GM23338 (cell line): ENCODE data around the gene CTF1. TPM values are rescaled to one million over a fixed set of nuclear protein-coding genes. Genes with fewer than 3 reads are reported as not detected.

Source experiments
- ATAC-seq: fragments of 200-7000 bp; cut with Tn5 transposase; 3 replicates; pipeline ENCODE4 v1.9.1; 2020
- DNase-seq: peaks from one replicate; pipeline ENCODE4 v3.0.0-alpha.2; 2015; ENCODE audit warnings: low spot score
- H2AFZ ChIP-seq: fragments of 200-600 bp; sonication (generic); 2 replicates; pipeline ENCODE4 v1.8.0; 2016; ENCODE audit warnings: antibody characterized with exemption, mild to moderate bottlenecking, moderate library complexity
- H3F3A ChIP-seq: fragments of 200-600 bp; sonication (generic); replicated peaks from 2 replicates; pipeline ENCODE4 v1.8.0; 2017; ENCODE audit warnings: antibody characterized with exemption, mixed run types, low read depth
- H3K27ac ChIP-seq: fragments of 200-600 bp; sonication (generic); 2 replicates; pipeline ENCODE4 v1.6.1; 2016; ENCODE audit warnings: low read depth
- H3K27me3 ChIP-seq: fragments of 200-600 bp; sonication (generic); 2 replicates; pipeline ENCODE4 v1.8.0; 2016; ENCODE audit warnings: mild to moderate bottlenecking, mixed run types, moderate library complexity; ENCODE audit not compliant: insufficient read depth
- H3K36me3 ChIP-seq: fragments of 200-600 bp; sonication (generic); 2 replicates; pipeline ENCODE4 v1.8.0; 2016; ENCODE audit warnings: mild to moderate bottlenecking; ENCODE audit not compliant: insufficient read depth
- H3K4me1 ChIP-seq: fragments of 200-600 bp; sonication (generic); 2 replicates; pipeline ENCODE4 v1.8.0; 2016; ENCODE audit warnings: mild to moderate bottlenecking, moderate library complexity; ENCODE audit not compliant: insufficient read depth
- H3K4me2 ChIP-seq: fragments of 200-600 bp; sonication (generic); 2 replicates; pipeline ENCODE4 v1.7.1; 2017; ENCODE audit warnings: mixed run types
- H3K4me3 ChIP-seq: fragments of 200-600 bp; sonication (generic); 2 replicates; pipeline ENCODE4 v1.6.1; 2016; ENCODE audit warnings: mixed run types
- H3K79me2 ChIP-seq: fragments of 200-600 bp; sonication (generic); replicated peaks from 2 replicates; pipeline ENCODE4 v1.8.0; 2017; ENCODE audit warnings: mild to moderate bottlenecking; ENCODE audit not compliant: insufficient read depth
- H3K9me2 ChIP-seq: fragments of 200-600 bp; sonication (generic); 2 replicates; pipeline ENCODE4 v1.8.0; 2017; ENCODE audit not compliant: insufficient read depth
- H4K20me1 ChIP-seq: fragments of 200-600 bp; sonication (generic); replicated peaks from 2 replicates; pipeline ENCODE4 v1.8.0; 2017; ENCODE audit warnings: mild to moderate bottlenecking; ENCODE audit not compliant: insufficient read depth
- H3K27ac Mint-ChIP-seq: 2 replicates; pipeline ENCODE4 v1.8.0; 2020; ENCODE audit warnings: inconsistent platforms, mild to moderate bottlenecking, moderate library complexity, mixed read lengths
- H3K27me3 Mint-ChIP-seq: 3 replicates; pipeline ENCODE4 v1.8.0; 2022; ENCODE audit warnings: low read depth, mild to moderate bottlenecking, moderate library complexity, mixed read lengths, inconsistent platforms; ENCODE audit not compliant: insufficient read depth, poor library complexity
- H3K36me3 Mint-ChIP-seq: 3 replicates; pipeline ENCODE4 v1.8.0; 2021; ENCODE audit warnings: low read depth, mild to moderate bottlenecking, inconsistent platforms, moderate library complexity, mixed read lengths
- H3K4me1 Mint-ChIP-seq: 3 replicates; pipeline ENCODE4 v1.8.0; 2020; ENCODE audit warnings: mild to moderate bottlenecking, inconsistent platforms, mixed read lengths
- H3K4me3 Mint-ChIP-seq: 3 replicates; pipeline ENCODE4 v1.8.0; 2021; ENCODE audit warnings: moderate library complexity, mild to moderate bottlenecking, inconsistent platforms, mixed read lengths
- H3K9me3 Mint-ChIP-seq: 3 replicates; pipeline ENCODE4 v1.8.0; 2020; ENCODE audit warnings: moderate library complexity, mild to moderate bottlenecking, inconsistent platforms, mixed read lengths
- CREB1 ChIP-seq: fragments of 250-450 bp; sonication (Bioruptor Pico); IDR thresholded peaks from 2 replicates; pipeline ENCODE4 v1.5.0; 2020; ENCODE audit warnings: low read depth, mild to moderate bottlenecking, moderate library complexity
- ETS1 ChIP-seq: IDR thresholded peaks from 2 replicates; pipeline ENCODE4 v1.6.1; 2016; ENCODE audit warnings: antibody characterized with exemption
- EZH2 ChIP-seq: fragments of 200-600 bp; sonication (generic); IDR thresholded peaks from one replicate; pipeline ENCODE4 v1.8.0; 2017; ENCODE audit warnings: antibody characterized with exemption, mild to moderate bottlenecking, low read depth; ENCODE audit not compliant: unreplicated experiment
- EZH2phosphoT487 ChIP-seq: fragments of 200-600 bp; sonication (generic); IDR thresholded peaks from one replicate; pipeline ENCODE4 v1.8.1; 2018; ENCODE audit warnings: antibody characterized with exemption; ENCODE audit not compliant: unreplicated experiment
- JUNB ChIP-seq: IDR thresholded peaks from one replicate; pipeline ENCODE4 v1.6.1; 2016; ENCODE audit warnings: antibody characterized with exemption; ENCODE audit not compliant: unreplicated experiment
- NANOG ChIP-seq: IDR thresholded peaks from 2 replicates; pipeline ENCODE4 v1.6.1; 2016; ENCODE audit warnings: antibody characterized with exemption, borderline replicate concordance
- POLR2AphosphoS5 ChIP-seq: IDR thresholded peaks from 2 replicates; pipeline ENCODE4 v1.6.1; 2016; ENCODE audit warnings: antibody characterized with exemption, low read depth
- STAT1 ChIP-seq: IDR thresholded peaks from one replicate; pipeline ENCODE4 v1.6.1; 2016; ENCODE audit warnings: antibody characterized with exemption; ENCODE audit not compliant: unreplicated experiment
- ZNF114 ChIP-seq: fragments of 250-450 bp; sonication (Bioruptor Pico); IDR thresholded peaks from 2 replicates; pipeline ENCODE4 v1.5.0; 2020; ENCODE audit warnings: mild to moderate bottlenecking, moderate library complexity
- ZNF331 ChIP-seq: fragments of 250-450 bp; sonication (Bioruptor Pico); IDR thresholded peaks from 2 replicates; pipeline ENCODE4 v1.5.0; 2020; ENCODE audit warnings: low read depth, mild to moderate bottlenecking, moderate library complexity
- ZNF462 ChIP-seq: fragments of 250-450 bp; sonication (Bioruptor Pico); IDR thresholded peaks from 2 replicates; pipeline ENCODE4 v1.5.0; 2020; ENCODE audit warnings: mild to moderate bottlenecking, moderate library complexity
- polyA plus RNA-seq: library from polyadenylated mRNA; unstranded; fragments of >200 nt; fragmentation: Nextera tagmentation; extraction: Ambion mirVana; gene quantifications from 2 replicates; pipeline ENCODE4 v1.2.1, GENCODE V29; 2016
- total RNA-seq: library from RNA; depleted of rRNA; stranded (reverse); fragments of >200 nt; shearing (Covaris generic); gene quantifications from 2 replicates; pipeline ENCODE4 v1.2.3, GENCODE V29; 2014
- TF ChIP-seq, protein P1 (sequence below): IDR thresholded peaks from one replicate; pipeline ENCODE4 v1.6.1; 2018; ENCODE audit warnings: antibody characterized with exemption; ENCODE audit not compliant: unreplicated experiment
- TF ChIP-seq, protein P2 (sequence below), 2 experiments: fragments of 200-600 bp in 1 of 2; sonication (generic) in 1 of 2; conservative IDR thresholded peaks; 2 replicates each; pipeline versions ENCODE4 v1.5.1 to v1.6.1; 2016 to 2017; ENCODE audit warnings: antibody characterized with exemption in 2 of 2, low read depth in 2 of 2, mild to moderate bottlenecking in 2 of 2, moderate library complexity in 1 of 2

The CTF1 gene
- total and polyA plus RNA-seq, 2 experiments from 2014 or later, result 0.24 to 0.52 TPM

GRCh38 chr16:30896889-30897733, 697 bp downstream of the CTF1 start:
- Histone ChIP-seq H2AFZ (peak overlapping the region; percentile 95), H3K36me3 (no peaks in the 10 kb centered on the region), H3K27me3 (peaks cover 28% of the 10 kb centered on the region), H3K4me1 (peaks cover 25% of the 10 kb centered on the region), H3K9me2 (no peaks in the 10 kb centered on the region), H3K27ac (peak overlapping the region; percentile 99), H3K79me2 (no peaks in the 10 kb centered on the region), H3K4me3 (peak overlapping the region; percentile 86), H3K4me2 (peak overlapping the region; percentile 94), H4K20me1 (no peaks in the 10 kb centered on the region), H3F3A (peaks cover 28% of the 10 kb centered on the region)
- Mint-ChIP-seq H3K27me3 (peaks cover 22% of the 10 kb centered on the region), H3K9me3 (no peaks in the 10 kb centered on the region), H3K4me3 (peak overlapping the region; percentile 92), H3K36me3 (peaks cover 2% of the 10 kb centered on the region; the same call in 1 of the 3 replicates), H3K27ac (peak overlapping the region; percentile 99), H3K4me1 (peaks cover 26% of the 10 kb centered on the region)
- peak; percentile 50 for ATAC-seq
- TF ChIP-seq, protein P1, sequence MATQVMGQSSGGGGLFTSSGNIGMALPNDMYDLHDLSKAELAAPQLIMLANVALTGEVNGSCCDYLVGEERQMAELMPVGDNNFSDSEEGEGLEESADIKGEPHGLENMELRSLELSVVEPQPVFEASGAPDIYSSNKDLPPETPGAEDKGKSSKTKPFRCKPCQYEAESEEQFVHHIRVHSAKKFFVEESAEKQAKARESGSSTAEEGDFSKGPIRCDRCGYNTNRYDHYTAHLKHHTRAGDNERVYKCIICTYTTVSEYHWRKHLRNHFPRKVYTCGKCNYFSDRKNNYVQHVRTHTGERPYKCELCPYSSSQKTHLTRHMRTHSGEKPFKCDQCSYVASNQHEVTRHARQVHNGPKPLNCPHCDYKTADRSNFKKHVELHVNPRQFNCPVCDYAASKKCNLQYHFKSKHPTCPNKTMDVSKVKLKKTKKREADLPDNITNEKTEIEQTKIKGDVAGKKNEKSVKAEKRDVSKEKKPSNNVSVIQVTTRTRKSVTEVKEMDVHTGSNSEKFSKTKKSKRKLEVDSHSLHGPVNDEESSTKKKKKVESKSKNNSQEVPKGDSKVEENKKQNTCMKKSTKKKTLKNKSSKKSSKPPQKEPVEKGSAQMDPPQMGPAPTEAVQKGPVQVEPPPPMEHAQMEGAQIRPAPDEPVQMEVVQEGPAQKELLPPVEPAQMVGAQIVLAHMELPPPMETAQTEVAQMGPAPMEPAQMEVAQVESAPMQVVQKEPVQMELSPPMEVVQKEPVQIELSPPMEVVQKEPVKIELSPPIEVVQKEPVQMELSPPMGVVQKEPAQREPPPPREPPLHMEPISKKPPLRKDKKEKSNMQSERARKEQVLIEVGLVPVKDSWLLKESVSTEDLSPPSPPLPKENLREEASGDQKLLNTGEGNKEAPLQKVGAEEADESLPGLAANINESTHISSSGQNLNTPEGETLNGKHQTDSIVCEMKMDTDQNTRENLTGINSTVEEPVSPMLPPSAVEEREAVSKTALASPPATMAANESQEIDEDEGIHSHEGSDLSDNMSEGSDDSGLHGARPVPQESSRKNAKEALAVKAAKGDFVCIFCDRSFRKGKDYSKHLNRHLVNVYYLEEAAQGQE, result no peak
- TF ChIP-seq JUNB, result no peak
- peak; percentile 98 for TF ChIP-seq ETS1
- no peak for TF ChIP-seq NANOG
- TF ChIP-seq ZNF462, result no peak
- no peak for TF ChIP-seq EZH2
- TF ChIP-seq CREB1, result peak; percentile 36; the same call in 1 of the 2 replicates
- no peak for TF ChIP-seq STAT1
- no peak for TF ChIP-seq ZNF114 (CRISPR knock-in tag)
- TF ChIP-seq EZH2phosphoT487, result no peak
- TF ChIP-seq POLR2AphosphoS5, result peak; percentile 38; the same call in 1 of the 2 replicates
- TF ChIP-seq, protein P2, sequence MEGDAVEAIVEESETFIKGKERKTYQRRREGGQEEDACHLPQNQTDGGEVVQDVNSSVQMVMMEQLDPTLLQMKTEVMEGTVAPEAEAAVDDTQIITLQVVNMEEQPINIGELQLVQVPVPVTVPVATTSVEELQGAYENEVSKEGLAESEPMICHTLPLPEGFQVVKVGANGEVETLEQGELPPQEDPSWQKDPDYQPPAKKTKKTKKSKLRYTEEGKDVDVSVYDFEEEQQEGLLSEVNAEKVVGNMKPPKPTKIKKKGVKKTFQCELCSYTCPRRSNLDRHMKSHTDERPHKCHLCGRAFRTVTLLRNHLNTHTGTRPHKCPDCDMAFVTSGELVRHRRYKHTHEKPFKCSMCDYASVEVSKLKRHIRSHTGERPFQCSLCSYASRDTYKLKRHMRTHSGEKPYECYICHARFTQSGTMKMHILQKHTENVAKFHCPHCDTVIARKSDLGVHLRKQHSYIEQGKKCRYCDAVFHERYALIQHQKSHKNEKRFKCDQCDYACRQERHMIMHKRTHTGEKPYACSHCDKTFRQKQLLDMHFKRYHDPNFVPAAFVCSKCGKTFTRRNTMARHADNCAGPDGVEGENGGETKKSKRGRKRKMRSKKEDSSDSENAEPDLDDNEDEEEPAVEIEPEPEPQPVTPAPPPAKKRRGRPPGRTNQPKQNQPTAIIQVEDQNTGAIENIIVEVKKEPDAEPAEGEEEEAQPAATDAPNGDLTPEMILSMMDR (conservative IDR thresholded peaks at IDR 0.05; ENCODE audit: low read depth in 2 of 2), result no peak
- no peak for TF ChIP-seq ZNF331 (CRISPR knock-in tag)
- peak; percentile 98 for DNase-seq
